Measurements from ENCODE around the gene PRRG1.

The PRRG1 gene

GRCh38 chrX:37350034-37350365 lies 836 bp downstream of the PRRG1 start:
- TF ChIP-seq, protein P1, sequence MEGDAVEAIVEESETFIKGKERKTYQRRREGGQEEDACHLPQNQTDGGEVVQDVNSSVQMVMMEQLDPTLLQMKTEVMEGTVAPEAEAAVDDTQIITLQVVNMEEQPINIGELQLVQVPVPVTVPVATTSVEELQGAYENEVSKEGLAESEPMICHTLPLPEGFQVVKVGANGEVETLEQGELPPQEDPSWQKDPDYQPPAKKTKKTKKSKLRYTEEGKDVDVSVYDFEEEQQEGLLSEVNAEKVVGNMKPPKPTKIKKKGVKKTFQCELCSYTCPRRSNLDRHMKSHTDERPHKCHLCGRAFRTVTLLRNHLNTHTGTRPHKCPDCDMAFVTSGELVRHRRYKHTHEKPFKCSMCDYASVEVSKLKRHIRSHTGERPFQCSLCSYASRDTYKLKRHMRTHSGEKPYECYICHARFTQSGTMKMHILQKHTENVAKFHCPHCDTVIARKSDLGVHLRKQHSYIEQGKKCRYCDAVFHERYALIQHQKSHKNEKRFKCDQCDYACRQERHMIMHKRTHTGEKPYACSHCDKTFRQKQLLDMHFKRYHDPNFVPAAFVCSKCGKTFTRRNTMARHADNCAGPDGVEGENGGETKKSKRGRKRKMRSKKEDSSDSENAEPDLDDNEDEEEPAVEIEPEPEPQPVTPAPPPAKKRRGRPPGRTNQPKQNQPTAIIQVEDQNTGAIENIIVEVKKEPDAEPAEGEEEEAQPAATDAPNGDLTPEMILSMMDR (conservative IDR thresholded peaks at IDR 0.05; ENCODE audit: low read length) = no peak
- TF ChIP-seq EZH2phosphoT487 (IDR thresholded peaks at IDR 0.05; ENCODE audit: borderline replicate concordance) = no peak
- Histone ChIP-seq H4K20me1 (ENCODE audit: insufficient read depth, low read length, poor library complexity, severe bottlenecking) (no peaks in the 10 kb centered on the region), H3K9ac (ENCODE audit: low read depth, low read length, poor library complexity, severe bottlenecking) (no peak overlapping the region), H3K9me2 (replicated peaks; ENCODE audit: low read depth, low read length) (no peaks in the 10 kb centered on the region), H3K4me1 (ENCODE audit: insufficient read depth, low read length, poor library complexity, severe bottlenecking) (no peaks in the 10 kb centered on the region), H3K9me3 (ENCODE audit: insufficient read depth, low read depth, low read length) (no peaks in the 10 kb centered on the region), H3K27me3 (ENCODE audit: insufficient read depth, low read length, poor library complexity, severe bottlenecking) (no peaks in the 10 kb centered on the region), H3K36me3 (ENCODE audit: insufficient read depth, low read length) (no peaks in the 10 kb centered on the region), H3K4me2 (ENCODE audit: low read depth, low read length, poor library complexity, severe bottlenecking) (no peak overlapping the region), H2AFZ (ENCODE audit: low read length) (no peak overlapping the region), H3K4me3 (ENCODE audit: low read length, poor library complexity, severe bottlenecking) (no peak overlapping the region), H3F3A (ENCODE audit: low read depth) (no peaks in the 10 kb centered on the region), H3K79me2 (ENCODE audit: insufficient read depth, low read length) (no peaks in the 10 kb centered on the region)

DNA sequence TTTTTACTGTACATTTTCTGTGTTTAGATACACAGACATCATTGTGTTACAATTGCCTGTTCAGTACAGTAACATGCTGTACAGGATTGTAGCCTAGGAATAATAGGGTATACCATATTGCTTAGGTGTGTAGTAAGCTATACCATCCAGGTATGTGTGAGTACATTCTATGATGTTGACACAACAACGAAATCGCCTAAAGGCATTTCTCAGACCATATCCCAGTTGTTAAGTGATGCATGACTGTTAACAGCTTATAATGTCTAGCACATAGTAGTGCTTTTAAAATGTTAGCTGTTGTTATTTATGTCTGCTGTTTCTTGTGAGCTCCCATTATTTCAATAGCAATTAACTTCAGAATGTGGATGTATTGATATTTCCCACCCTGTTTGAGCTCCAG lies 4.5 kb downstream of the PRRG1 start:
- no peaks in the 10 kb centered on the region for H3K4me1 ChIP-seq (ENCODE audit: insufficient read depth, low read length, poor library complexity, severe bottlenecking)

GRCh38 chrX:37357436-37357835 lies 8.3 kb downstream of the PRRG1 start:
- Histone ChIP-seq H4K20me1 (ENCODE audit: insufficient read depth, low read length, poor library complexity, severe bottlenecking) (no peaks in the 10 kb centered on the region), H2AFZ (ENCODE audit: low read length) (no peak overlapping the region), H3K27me3 (ENCODE audit: insufficient read depth, low read length, poor library complexity, severe bottlenecking) (no peaks in the 10 kb centered on the region), H3K4me2 (ENCODE audit: low read depth, low read length, poor library complexity, severe bottlenecking) (no peak overlapping the region), H3F3A (ENCODE audit: low read depth) (no peaks in the 10 kb centered on the region), H3K9me2 (replicated peaks; ENCODE audit: low read depth, low read length) (no peaks in the 10 kb centered on the region), H3K79me2 (ENCODE audit: insufficient read depth, low read length) (no peaks in the 10 kb centered on the region), H3K9ac (ENCODE audit: low read depth, low read length, poor library complexity, severe bottlenecking) (no peak overlapping the region), H3K36me3 (ENCODE audit: insufficient read depth, low read length) (no peaks in the 10 kb centered on the region), H3K4me1 (ENCODE audit: insufficient read depth, low read length, poor library complexity, severe bottlenecking) (no peaks in the 10 kb centered on the region), H3K9me3 (ENCODE audit: insufficient read depth, low read depth, low read length) (no peaks in the 10 kb centered on the region), H3K4me3 (ENCODE audit: low read length, poor library complexity, severe bottlenecking) (no peak overlapping the region)
- TF ChIP-seq EZH2phosphoT487 (IDR thresholded peaks at IDR 0.05; ENCODE audit: borderline replicate concordance) = no peak
- TF ChIP-seq, protein P1 (conservative IDR thresholded peaks at IDR 0.05; ENCODE audit: low read length) = no peak

More for the DNA sequence above, 4.5 kb downstream of the PRRG1 start:
- Histone ChIP-seq H3K4me2 (ENCODE audit: low read depth, low read length, poor library complexity, severe bottlenecking) (no peak overlapping the region), H3K36me3 (ENCODE audit: insufficient read depth, low read length) (no peaks in the 10 kb centered on the region), H3K4me3 (ENCODE audit: low read length, poor library complexity, severe bottlenecking) (no peak overlapping the region), H4K20me1 (ENCODE audit: insufficient read depth, low read length, poor library complexity, severe bottlenecking) (no peaks in the 10 kb centered on the region), H2AFZ (ENCODE audit: low read length) (no peak overlapping the region), H3K79me2 (ENCODE audit: insufficient read depth, low read length) (no peaks in the 10 kb centered on the region), H3K27me3 (ENCODE audit: insufficient read depth, low read length, poor library complexity, severe bottlenecking) (no peaks in the 10 kb centered on the region), H3F3A (ENCODE audit: low read depth) (no peaks in the 10 kb centered on the region), H3K9me2 (replicated peaks; ENCODE audit: low read depth, low read length) (no peaks in the 10 kb centered on the region), H3K9me3 (ENCODE audit: insufficient read depth, low read depth, low read length) (no peaks in the 10 kb centered on the region), H3K9ac (ENCODE audit: low read depth, low read length, poor library complexity, severe bottlenecking) (no peak overlapping the region)
- no peak for TF ChIP-seq EZH2phosphoT487 (IDR thresholded peaks at IDR 0.05; ENCODE audit: borderline replicate concordance)
- TF ChIP-seq, protein P1 (conservative IDR thresholded peaks at IDR 0.05; ENCODE audit: low read length) = no peak

Data from Loucy (cell line).